ENCODE results near the gene REEP6. TPM values are rescaled to one million over a fixed set of nuclear protein-coding genes. Genes with fewer than 3 reads are reported as not detected.

Gene REEP6
- total RNA-seq, 1 donor from 2014 or later = 21.5 TPM

DNA sequence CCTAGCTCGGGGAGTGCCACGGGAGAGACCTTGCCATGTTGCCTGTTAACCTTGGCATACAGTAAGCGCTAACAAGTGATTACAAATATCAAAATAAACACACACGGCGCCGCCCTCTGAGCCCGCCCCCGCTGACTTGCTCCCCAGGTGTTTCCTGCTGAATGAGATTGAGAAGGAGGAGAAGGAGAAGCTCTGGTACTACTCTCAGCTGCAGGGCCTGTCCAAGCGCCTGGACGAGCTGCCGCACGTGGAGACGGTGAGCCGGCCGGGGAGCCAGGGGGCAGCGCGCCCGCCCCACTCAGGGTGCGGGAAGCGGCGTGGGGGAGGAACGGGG lies 36.0 kb upstream of the REEP6 start:
- no peak overlapping the region for H3K4me3 Mint-ChIP-seq (ENCODE audit: unreplicated experiment)
- H3K27ac Mint-ChIP-seq (ENCODE audit: unreplicated experiment) = no peak overlapping the region

DNA sequence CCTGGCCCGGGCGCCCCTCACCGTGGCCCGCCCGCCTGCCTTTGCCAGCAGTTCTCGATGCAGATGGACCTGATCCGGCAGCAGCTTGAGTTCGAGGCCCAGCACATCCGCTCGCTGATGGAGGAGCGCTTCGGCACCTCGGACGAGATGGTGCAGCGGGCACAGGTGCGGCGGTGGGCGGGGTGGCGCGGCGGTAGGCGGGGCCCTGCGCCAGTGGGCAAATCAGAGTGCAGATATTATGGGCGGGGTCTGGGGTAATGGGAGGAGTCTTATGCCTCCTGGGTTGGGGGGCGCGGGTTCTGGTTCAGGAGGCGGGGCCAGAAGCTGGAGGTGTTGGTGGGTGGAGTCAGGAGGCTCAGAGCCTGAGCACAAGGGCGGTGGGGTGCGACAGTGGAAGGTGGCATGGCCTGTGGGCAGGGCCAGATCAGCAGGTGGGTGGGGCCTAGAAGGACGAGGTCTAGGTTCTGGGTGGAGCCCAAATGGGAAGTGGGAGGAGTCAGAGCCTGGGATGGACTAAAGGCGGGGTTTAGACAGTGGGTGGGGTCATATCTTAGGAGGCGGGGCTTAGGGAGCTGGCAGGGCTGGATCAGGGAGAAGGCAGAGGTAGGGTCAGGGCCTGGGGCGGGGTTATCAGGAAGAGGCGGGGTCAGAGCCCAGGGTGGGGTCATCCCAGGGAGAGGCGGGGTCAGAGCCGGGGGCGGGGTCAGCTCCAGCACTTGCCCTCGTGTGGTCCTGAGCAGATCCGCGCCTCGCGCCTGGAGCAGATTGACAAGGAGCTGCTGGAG lies 35.5 kb upstream of the REEP6 start:
- peak; percentile 83 for DNase-seq
- TF ChIP-seq, protein P1, sequence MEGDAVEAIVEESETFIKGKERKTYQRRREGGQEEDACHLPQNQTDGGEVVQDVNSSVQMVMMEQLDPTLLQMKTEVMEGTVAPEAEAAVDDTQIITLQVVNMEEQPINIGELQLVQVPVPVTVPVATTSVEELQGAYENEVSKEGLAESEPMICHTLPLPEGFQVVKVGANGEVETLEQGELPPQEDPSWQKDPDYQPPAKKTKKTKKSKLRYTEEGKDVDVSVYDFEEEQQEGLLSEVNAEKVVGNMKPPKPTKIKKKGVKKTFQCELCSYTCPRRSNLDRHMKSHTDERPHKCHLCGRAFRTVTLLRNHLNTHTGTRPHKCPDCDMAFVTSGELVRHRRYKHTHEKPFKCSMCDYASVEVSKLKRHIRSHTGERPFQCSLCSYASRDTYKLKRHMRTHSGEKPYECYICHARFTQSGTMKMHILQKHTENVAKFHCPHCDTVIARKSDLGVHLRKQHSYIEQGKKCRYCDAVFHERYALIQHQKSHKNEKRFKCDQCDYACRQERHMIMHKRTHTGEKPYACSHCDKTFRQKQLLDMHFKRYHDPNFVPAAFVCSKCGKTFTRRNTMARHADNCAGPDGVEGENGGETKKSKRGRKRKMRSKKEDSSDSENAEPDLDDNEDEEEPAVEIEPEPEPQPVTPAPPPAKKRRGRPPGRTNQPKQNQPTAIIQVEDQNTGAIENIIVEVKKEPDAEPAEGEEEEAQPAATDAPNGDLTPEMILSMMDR (IDR thresholded peaks at IDR 0.05; ENCODE audit: partially characterized antibody, unreplicated experiment) = no peak

More for the DNA sequence above, 36.0 kb upstream of the REEP6 start:
- TF ChIP-seq, protein P1 (IDR thresholded peaks at IDR 0.05; ENCODE audit: partially characterized antibody, unreplicated experiment) = no peak
- Mint-ChIP-seq H3K4me1 (ENCODE audit: low read depth, unreplicated experiment) (peaks cover 10% of the 10 kb centered on the region), H3K36me3 (ENCODE audit: unreplicated experiment) (peaks cover 6% of the 10 kb centered on the region), H3K9me3 (ENCODE audit: unreplicated experiment) (peaks cover 18% of the 10 kb centered on the region), H3K27me3 (ENCODE audit: unreplicated experiment) (peaks cover 23% of the 10 kb centered on the region)
- DNase-seq = no peak

DNA sequence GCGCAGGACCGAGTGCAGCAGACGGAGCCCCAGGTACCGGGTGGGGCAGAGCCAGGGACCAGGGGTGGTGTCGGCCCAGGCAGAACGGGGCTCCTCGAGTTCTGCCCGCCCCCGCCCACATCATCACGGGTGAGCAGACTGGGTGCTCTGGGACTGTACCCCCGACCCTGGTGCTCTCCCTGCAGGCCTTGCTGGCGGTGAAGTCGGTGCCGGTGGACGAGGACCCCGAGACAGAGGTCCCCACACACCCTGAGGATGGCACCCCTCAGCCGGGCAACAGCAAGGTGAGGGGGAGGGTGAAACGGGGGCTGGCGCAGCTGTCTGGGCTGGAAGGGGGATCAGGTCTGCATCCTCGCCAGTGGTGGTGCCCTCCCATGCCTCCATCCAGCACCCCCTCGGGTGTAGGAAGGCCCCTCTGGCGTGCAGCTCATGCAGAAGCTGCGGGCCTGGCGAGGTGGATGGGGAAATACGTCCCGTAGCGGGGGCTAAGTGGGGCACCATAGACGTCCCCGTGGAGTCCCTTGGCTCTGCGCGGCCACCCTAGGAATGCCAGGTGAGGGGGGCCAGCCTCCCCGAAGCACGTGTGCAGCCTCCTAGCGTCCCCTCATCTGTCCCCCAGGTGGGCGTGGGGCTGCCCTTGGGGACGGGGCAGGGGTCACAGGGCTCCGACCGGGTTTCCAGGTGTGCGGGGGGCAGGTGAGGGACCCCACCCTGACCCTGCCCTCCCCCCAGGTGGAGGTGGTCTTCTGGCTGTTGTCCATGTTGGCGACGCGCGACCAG lies 34.7 kb upstream of the REEP6 start:
- peaks cover 12% of the 10 kb centered on the region for H3K9me3 Mint-ChIP-seq (ENCODE audit: unreplicated experiment)
- no peaks in the 10 kb centered on the region for H3K36me3 Mint-ChIP-seq (ENCODE audit: unreplicated experiment)
- H3K27ac Mint-ChIP-seq (ENCODE audit: unreplicated experiment) = no peak overlapping the region
- TF ChIP-seq, protein P1 (IDR thresholded peaks at IDR 0.05; ENCODE audit: partially characterized antibody, unreplicated experiment) = no peak
- H3K4me3 Mint-ChIP-seq (ENCODE audit: unreplicated experiment) = no peak overlapping the region
- peaks cover 14% of the 10 kb centered on the region for H3K27me3 Mint-ChIP-seq (ENCODE audit: unreplicated experiment)
- H3K4me1 Mint-ChIP-seq (ENCODE audit: low read depth, unreplicated experiment) = peaks cover 5% of the 10 kb centered on the region
- no peak for DNase-seq

More for the DNA sequence above, 35.5 kb upstream of the REEP6 start:
- Mint-ChIP-seq H3K36me3 (ENCODE audit: unreplicated experiment) (peaks cover 5% of the 10 kb centered on the region), H3K4me1 (ENCODE audit: low read depth, unreplicated experiment) (peaks cover 10% of the 10 kb centered on the region), H3K9me3 (ENCODE audit: unreplicated experiment) (peaks cover 18% of the 10 kb centered on the region), H3K4me3 (ENCODE audit: unreplicated experiment) (peak overlapping the region; percentile 67), H3K27ac (ENCODE audit: unreplicated experiment) (peak overlapping the region; percentile 59), H3K27me3 (ENCODE audit: unreplicated experiment) (peaks cover 20% of the 10 kb centered on the region)

DNA sequence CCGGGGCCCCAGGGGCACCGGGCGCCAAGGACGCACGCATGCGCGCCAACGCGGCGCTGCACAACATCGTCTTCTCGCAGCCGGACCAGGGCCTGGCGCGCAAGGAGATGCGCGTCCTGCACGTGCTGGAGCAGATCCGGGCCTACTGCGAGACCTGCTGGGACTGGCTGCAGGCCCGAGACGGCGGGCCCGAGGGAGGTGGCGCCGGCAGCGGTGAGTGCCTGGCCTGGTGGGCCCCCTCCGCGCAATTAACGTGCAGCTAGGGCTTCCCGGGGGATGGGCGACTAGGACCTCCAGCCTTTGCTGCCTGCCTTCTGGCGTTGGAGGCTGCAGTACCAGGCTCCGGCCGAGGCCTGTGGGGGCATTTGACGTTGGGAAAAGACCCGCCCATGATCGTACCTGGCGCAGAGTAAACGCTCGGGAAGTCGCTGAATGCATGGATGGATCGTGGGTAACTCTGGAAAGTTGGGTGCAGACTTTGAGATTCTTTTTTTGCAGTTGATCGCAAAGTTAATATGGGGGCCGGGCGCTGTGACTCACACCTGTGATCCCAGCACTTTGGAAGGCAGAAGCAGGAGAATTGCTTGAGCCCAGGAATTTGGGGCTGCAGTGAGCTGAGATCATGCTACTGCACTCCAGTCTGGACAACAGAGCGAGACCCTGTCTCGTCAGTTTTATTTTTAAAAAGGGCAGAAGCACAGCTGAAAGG lies 33.8 kb upstream of the REEP6 start:
- Mint-ChIP-seq H3K36me3 (ENCODE audit: unreplicated experiment) (no peaks in the 10 kb centered on the region), H3K9me3 (ENCODE audit: unreplicated experiment) (peaks cover 11% of the 10 kb centered on the region), H3K4me3 (ENCODE audit: unreplicated experiment) (no peak overlapping the region), H3K27ac (ENCODE audit: unreplicated experiment) (no peak overlapping the region), H3K27me3 (ENCODE audit: unreplicated experiment) (peaks cover 8% of the 10 kb centered on the region), H3K4me1 (ENCODE audit: low read depth, unreplicated experiment) (peaks cover 5% of the 10 kb centered on the region)
- TF ChIP-seq, protein P1 (IDR thresholded peaks at IDR 0.05; ENCODE audit: partially characterized antibody, unreplicated experiment) = no peak
- DNase-seq = no peak

Measured in glutamatergic neuron (in vitro differentiated cells).